ENCODE measurements around the gene RAPGEF2. TPM values are rescaled to one million over a fixed set of nuclear protein-coding genes. Genes with fewer than 3 reads are reported as not detected.

Gene RAPGEF2
- total RNA-seq, 2 experiments from 2014 or later: 24.1 to 27.8 TPM

DNA sequence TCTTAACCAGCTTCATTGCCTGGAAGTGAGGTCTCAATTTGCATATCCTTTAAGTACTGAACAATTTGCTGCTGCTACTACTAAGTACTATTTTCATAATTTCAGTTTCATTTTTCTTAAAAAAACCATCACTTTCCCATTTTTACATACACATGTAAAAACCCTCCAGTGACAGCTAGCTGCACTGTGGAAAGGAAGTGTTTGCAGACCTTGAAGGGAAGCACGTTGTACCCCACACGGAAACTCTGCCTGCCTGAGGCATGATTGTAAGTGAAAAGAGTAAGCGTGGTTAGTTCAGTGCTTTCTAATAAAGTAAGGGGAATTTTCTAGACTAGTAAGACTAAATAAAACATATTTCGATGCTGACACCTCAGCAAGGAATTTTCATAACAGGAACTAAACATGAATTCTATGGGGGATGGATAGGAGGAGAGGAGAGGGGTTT is 103.6 kb downstream of the RAPGEF2 start:
- H3K27me3 Mint-ChIP-seq: no peaks in the 10 kb centered on the region
- ChIA-PET CTCF (interaction anchor here (1.1 to 1.4 kb wide), 3 partner anchors 12 to 355 kb away, joined by 3 read pairs; no protein-coding TSS in a partner anchor), POLR2A (no interaction called here)
- peaks cover 50% of the 10 kb centered on the region for H3K4me1 Mint-ChIP-seq
- peak; percentile 32 for DNase-seq
- no peaks in the 10 kb centered on the region for H3K9me3 Mint-ChIP-seq
- H3K36me3 Mint-ChIP-seq (ENCODE audit: low read depth): peaks cover 8% of the 10 kb centered on the region
- H3K27ac Mint-ChIP-seq: peak overlapping the region; percentile 16
- H3K4me3 Mint-ChIP-seq: peak overlapping the region; percentile 3

DNA sequence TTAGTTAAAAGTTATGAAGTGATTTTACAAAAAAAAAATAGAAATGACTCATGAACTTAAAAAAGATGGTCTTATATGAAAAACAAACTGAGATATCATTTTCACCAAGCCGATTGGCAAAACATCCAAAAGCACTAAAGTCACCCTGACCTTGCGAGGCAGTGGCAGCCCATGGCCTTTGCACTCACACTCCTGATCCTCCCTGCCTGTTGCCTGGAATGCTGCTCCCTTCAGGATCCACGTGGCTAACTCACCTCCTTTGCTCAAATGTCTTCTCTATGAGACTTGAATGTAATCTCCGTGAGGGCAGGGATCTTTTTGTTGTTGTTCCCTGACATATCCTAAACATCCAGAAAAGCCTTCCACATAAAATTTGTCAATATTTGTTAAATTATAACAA is 106.4 kb downstream of the RAPGEF2 start:
- Mint-ChIP-seq H3K4me1 (peaks cover 36% of the 10 kb centered on the region), H3K4me3 (no peak overlapping the region), H3K27ac (no peak overlapping the region), H3K9me3 (no peaks in the 10 kb centered on the region), H3K27me3 (no peaks in the 10 kb centered on the region), H3K36me3 (ENCODE audit: low read depth) (peaks cover 11% of the 10 kb centered on the region)
- ChIA-PET POLR2A (no interaction called here), CTCF (interaction anchor here (1.4 kb wide), 1 partner anchor 8 kb away, joined by 3 read pairs; no protein-coding TSS in a partner anchor)
- no peak for DNase-seq

DNA sequence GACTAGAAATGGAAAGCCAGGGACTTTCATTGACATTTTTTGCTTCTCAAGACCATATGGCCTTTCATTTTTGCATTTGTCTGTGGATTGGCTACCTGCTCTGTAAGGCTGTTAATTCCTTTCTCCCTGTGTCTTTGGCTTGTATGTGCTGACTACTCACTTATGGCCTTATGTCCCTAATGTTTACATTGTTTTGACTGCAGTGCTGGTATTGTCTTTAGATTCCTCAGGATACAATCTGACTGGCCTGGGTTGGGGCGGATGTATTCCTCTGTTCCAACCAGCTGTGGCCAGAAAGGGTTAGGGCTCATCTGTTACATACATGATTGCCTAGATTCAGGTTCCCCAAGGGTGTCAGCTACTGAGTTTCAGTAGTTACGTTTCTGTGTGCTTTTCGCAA is 108.1 kb downstream of the RAPGEF2 start:
- no peak overlapping the region for H3K4me3 Mint-ChIP-seq
- CTCF ChIA-PET: interaction anchor here (0.8 kb wide), 1 partner anchor 9 kb away, joined by 3 read pairs; no protein-coding TSS in a partner anchor
- DNase-seq: no peak
- H3K9me3 Mint-ChIP-seq: no peaks in the 10 kb centered on the region
- POLR2A ChIA-PET: no interaction called here
- H3K36me3 Mint-ChIP-seq (ENCODE audit: low read depth): peaks cover 7% of the 10 kb centered on the region
- no peaks in the 10 kb centered on the region for H3K27me3 Mint-ChIP-seq
- peaks cover 20% of the 10 kb centered on the region for H3K4me1 Mint-ChIP-seq
- H3K27ac Mint-ChIP-seq: no peak overlapping the region

DNA sequence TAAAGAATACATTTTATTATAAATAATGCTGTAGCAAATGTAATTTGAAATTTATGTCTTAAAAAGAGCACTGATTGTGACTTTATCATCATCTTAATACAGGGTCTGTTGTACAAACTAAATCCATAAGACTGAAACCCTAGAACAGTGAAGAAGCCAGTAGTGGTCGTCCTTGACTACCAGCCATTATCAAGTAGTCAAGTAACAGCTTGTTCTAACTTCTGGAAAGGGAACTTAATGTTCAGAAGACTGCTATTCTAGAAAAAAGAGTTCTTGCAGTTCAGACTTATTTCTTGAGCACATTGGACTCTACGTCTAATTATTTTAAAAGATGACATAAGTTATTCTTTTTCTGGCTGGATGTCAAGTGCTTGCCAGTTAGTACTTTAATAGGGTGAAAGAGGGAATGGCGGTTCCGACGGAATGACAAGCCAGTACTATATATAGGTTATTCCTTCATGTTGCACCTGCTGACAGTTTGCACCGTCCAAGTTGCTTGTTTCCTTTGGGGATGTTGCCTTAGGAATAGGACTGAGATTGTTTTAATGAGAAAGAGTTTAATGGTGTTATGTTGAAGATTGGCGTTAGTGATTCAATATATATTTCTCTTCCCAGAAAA is 109.9 kb downstream of the RAPGEF2 start:
- Mint-ChIP-seq H3K27me3 (no peaks in the 10 kb centered on the region), H3K4me3 (no peak overlapping the region), H3K36me3 (ENCODE audit: low read depth) (peaks cover 7% of the 10 kb centered on the region), H3K9me3 (no peaks in the 10 kb centered on the region), H3K4me1 (peaks cover 5% of the 10 kb centered on the region), H3K27ac (no peak overlapping the region)
- CTCF ChIA-PET: interaction anchor here (1.0 kb wide), 1 partner anchor 10 kb away, joined by 4 read pairs; no protein-coding TSS in a partner anchor
- no peak for DNase-seq
- POLR2A ChIA-PET: interaction anchor here (0.7 kb wide), 1 partner anchor 16 kb away, joined by 3 read pairs; no protein-coding TSS in a partner anchor

DNA sequence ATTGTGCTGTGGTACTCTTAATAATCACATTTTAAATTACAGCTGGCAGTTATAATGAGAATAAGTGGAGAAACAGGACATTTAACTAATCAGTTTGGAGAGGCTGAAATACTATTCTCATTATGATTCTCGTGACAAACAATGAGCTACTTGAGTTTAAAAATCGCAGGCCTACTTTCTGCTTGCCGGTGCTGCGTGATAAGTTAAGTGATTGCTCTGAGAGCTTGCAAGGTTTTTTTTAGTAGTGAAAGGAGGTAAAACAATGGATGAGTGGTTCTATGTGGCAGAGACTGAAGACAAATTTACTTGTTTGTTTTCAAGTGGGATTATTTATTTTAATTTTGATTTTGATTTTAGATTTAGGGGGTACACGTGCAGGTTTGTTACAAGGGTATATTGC is 114.0 kb downstream of the RAPGEF2 start:
- POLR2A ChIA-PET: no interaction called here
- no peak for DNase-seq
- no peaks in the 10 kb centered on the region for H3K9me3 Mint-ChIP-seq
- no peaks in the 10 kb centered on the region for H3K27me3 Mint-ChIP-seq
- peaks cover 3% of the 10 kb centered on the region for H3K36me3 Mint-ChIP-seq (ENCODE audit: low read depth)
- no peak overlapping the region for H3K4me3 Mint-ChIP-seq
- CTCF ChIA-PET: interaction anchor here (1.7 kb wide), 1 partner anchor 14 kb away, joined by 4 read pairs; no protein-coding TSS in a partner anchor
- no peaks in the 10 kb centered on the region for H3K4me1 Mint-ChIP-seq
- no peak overlapping the region for H3K27ac Mint-ChIP-seq

DNA sequence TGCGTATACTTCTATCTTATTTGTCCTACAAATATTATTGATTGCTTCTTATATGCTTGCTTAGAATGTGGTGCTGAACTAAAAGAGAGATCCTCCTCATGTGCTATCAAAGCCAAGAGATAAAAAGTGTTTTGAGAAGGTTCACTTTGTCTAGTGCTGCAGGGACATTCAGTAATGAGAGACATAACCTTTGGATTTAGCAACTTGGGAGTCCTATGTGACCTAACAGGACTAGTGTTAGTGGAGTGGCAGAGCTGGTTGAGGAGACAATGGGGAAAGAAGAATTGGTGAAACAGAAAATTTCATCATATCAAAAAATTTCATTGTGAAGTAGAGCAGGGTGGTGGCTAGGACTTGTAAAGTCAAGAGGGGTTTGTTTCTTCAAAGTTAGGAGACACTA is 117.0 kb downstream of the RAPGEF2 start:
- no peaks in the 10 kb centered on the region for H3K27me3 Mint-ChIP-seq
- DNase-seq: no peak
- no peaks in the 10 kb centered on the region for H3K4me1 Mint-ChIP-seq
- ChIA-PET POLR2A (no interaction called here), CTCF (interaction anchor here (0.7 kb wide), 1 partner anchor 1028 kb away, joined by 3 read pairs; no protein-coding TSS in a partner anchor)
- no peak overlapping the region for H3K27ac Mint-ChIP-seq
- H3K36me3 Mint-ChIP-seq (ENCODE audit: low read depth): peaks cover 3% of the 10 kb centered on the region
- no peak overlapping the region for H3K4me3 Mint-ChIP-seq
- no peaks in the 10 kb centered on the region for H3K9me3 Mint-ChIP-seq

DNA sequence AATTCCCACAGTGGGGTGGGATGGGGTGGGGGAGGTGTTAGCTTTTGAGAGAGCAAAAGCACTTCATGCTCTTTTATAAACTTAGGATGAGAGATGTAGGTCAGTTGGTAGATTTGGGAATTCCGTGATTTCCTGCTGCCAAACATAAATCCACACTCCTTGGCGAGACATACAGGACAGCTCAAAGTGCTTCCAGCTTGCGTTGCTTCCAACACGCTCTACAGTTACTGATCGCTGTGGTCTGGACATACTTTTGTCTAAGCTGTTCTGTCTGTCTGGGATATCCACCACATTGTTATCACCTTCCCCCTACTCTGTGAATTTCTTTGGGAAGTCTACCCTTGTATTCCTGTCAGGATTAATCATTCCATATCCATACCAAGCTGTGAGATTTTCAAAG is 117.5 kb downstream of the RAPGEF2 start:
- POLR2A ChIA-PET: interaction anchor here (0.8 kb wide), 1 partner anchor 74 kb away, joined by 3 read pairs; no protein-coding TSS in a partner anchor
- Mint-ChIP-seq H3K27me3 (no peaks in the 10 kb centered on the region), H3K4me3 (no peak overlapping the region), H3K9me3 (no peaks in the 10 kb centered on the region), H3K27ac (no peak overlapping the region), H3K36me3 (ENCODE audit: low read depth) (peaks cover 3% of the 10 kb centered on the region), H3K4me1 (no peaks in the 10 kb centered on the region)
- no peak for DNase-seq
- CTCF ChIA-PET: no interaction called here

DNA sequence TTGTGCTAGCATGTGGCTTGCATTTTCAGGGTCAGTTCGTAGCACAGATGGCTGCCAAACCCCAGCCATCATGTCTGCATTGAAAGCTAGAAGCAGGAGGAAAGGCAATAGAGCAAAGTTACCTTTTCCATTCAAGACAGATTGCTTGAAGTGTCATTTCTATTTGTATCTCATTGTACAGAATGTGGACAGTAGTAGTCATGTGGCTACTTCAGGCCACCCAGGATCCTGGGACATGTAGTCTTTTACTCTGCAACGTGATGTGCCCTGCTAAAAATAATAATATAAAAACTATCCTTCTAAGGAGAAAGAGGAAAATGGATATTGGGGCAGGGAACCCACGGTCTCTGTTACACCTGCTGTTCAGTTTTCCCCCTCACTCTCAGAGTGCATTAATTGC is 118.4 kb downstream of the RAPGEF2 start:
- H3K27me3 Mint-ChIP-seq: no peaks in the 10 kb centered on the region

DNA sequence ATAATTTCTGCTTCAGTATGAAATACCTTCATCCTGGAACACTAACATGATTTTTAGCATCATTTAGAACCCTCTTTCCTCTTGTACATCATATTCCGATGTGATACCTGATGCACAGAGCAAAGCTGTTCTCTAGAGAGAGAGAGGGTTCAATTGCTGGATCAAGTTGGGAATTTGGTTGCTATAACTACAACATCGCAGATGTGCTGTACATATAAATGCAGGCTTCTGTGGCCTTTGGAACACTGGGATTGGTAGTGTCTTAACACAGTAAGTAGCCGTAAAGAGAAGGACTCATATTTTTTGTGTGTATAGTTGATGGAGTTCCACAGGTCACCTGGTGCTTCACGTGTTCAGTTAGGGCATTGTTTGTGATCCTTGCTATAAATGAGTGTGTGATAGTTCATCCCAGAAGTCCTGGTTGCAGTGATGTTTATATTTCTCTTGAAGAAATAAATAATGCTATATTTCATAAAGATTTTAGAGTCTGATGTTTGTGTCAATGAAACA is 119.2 kb downstream of the RAPGEF2 start:
- Mint-ChIP-seq H3K36me3 (ENCODE audit: low read depth) (peaks cover 3% of the 10 kb centered on the region), H3K27me3 (no peaks in the 10 kb centered on the region), H3K27ac (no peak overlapping the region), H3K4me1 (peaks cover 4% of the 10 kb centered on the region), H3K4me3 (no peak overlapping the region), H3K9me3 (no peaks in the 10 kb centered on the region)
- DNase-seq: no peak
- POLR2A ChIA-PET: no interaction called here
- CTCF ChIA-PET: no interaction called here

More for the DNA sequence above, 118.4 kb downstream of the RAPGEF2 start:
- ChIA-PET CTCF (no interaction called here), POLR2A (interaction anchor here (0.8 kb wide), 1 partner anchor 73 kb away, joined by 3 read pairs; no protein-coding TSS in a partner anchor)
- H3K4me3 Mint-ChIP-seq: no peak overlapping the region
- peaks cover 3% of the 10 kb centered on the region for H3K36me3 Mint-ChIP-seq (ENCODE audit: low read depth)
- H3K4me1 Mint-ChIP-seq: no peaks in the 10 kb centered on the region
- DNase-seq: no peak
- no peaks in the 10 kb centered on the region for H3K9me3 Mint-ChIP-seq
- H3K27ac Mint-ChIP-seq: no peak overlapping the region

DNA sequence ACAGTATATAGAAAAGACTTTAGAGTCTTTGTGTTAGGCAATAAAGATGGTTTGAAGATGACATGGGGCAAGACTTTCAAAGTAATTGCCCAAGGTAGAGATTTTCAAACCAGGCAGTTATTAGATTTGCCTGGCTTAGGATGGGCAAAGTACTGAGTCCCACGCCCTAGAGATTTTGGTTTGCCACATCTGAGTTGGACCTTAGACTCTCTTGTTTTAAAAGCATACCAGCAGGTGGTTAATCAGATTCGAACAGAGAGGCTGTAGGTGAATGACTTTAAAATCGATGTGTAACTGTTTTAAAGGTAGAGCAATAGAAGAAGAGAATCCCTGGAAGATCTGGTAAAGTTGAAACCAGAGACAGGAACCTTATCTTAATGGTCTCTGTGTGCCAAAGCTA is 121.5 kb downstream of the RAPGEF2 start:
- no peak overlapping the region for H3K27ac Mint-ChIP-seq
- no peaks in the 10 kb centered on the region for H3K9me3 Mint-ChIP-seq
- peaks cover 4% of the 10 kb centered on the region for H3K4me1 Mint-ChIP-seq
- DNase-seq: no peak
- no peak overlapping the region for H3K4me3 Mint-ChIP-seq
- H3K36me3 Mint-ChIP-seq (ENCODE audit: low read depth): no peaks in the 10 kb centered on the region
- ChIA-PET POLR2A (no interaction called here), CTCF (no interaction called here)
- no peaks in the 10 kb centered on the region for H3K27me3 Mint-ChIP-seq

DNA sequence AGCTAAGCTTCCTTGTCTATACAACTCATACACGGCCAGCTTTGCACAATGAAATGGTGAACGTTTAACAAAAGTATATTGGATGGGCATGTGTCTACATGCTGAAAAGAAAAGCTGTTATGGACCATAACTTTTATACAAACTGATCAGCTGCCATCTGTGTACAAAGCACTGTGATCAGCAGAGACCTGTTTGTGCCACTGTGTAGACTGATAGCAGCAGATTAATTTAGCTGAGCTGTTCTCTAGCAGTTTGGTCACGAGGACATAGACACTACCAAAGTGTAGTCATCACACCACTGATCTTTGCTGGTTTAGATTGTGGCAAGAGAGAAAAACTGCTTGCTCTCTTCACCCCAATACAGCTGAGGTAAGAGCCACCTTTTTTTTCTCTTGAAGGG is 124.5 kb downstream of the RAPGEF2 start:
- Mint-ChIP-seq H3K4me3 (no peak overlapping the region), H3K9me3 (no peaks in the 10 kb centered on the region), H3K27ac (no peak overlapping the region), H3K4me1 (peaks cover 5% of the 10 kb centered on the region), H3K36me3 (ENCODE audit: low read depth) (no peaks in the 10 kb centered on the region), H3K27me3 (no peaks in the 10 kb centered on the region)
- POLR2A ChIA-PET: interaction anchor here (0.5 kb wide), 1 partner anchor 11 kb away, joined by 3 read pairs; no protein-coding TSS in a partner anchor
- CTCF ChIA-PET: interaction anchor here (1.4 kb wide), 1 partner anchor 21 kb away, joined by 3 read pairs; no protein-coding TSS in a partner anchor
- DNase-seq: no peak

DNA sequence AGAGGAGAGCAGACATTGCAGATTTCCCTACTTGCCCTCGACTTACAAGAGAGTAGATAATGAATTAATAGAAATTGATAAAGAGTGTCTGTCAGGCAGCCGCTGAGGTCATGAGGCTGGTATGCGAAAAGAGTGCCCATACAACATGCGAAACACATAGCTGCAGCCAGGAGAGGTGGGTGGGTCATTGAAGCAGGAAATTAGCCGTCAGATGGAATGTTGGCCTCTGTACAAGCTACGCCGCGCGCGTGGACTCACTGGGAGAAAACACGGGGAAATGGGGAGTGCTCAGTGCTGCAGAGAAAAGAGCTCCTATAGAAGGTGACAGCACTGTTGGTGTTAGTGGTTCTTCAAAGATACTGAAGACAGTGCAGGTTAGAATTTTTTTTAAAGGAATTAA is 125.1 kb downstream of the RAPGEF2 start:
- Mint-ChIP-seq H3K27ac (no peak overlapping the region), H3K4me1 (peaks cover 10% of the 10 kb centered on the region), H3K27me3 (no peaks in the 10 kb centered on the region), H3K9me3 (no peaks in the 10 kb centered on the region), H3K4me3 (no peak overlapping the region), H3K36me3 (ENCODE audit: low read depth) (no peaks in the 10 kb centered on the region)
- CTCF ChIA-PET: interaction anchor here (1.4 kb wide), 1 partner anchor 21 kb away, joined by 3 read pairs; no protein-coding TSS in a partner anchor
- no peak for DNase-seq
- POLR2A ChIA-PET: no interaction called here

DNA sequence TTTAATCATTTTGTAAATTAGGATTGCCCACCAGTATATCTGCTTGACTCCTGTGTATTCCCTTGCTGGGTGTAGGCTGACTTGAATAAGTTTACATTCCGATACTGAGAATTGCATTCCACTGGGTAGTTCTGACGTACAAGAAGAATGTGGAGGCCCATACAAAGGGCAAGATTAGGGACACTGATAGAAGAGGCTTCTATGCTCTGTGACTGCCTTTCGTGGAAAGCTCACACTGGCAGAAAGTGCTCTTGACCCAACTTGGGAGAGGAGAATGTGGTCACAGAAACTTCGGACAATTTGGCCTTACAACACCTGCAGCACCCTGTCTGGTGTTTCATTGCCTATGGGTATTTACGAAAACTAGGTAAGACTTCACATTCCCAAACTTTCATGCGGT is 126.3 kb downstream of the RAPGEF2 start:
- H3K27me3 Mint-ChIP-seq: no peaks in the 10 kb centered on the region
- no peak for DNase-seq
- H3K27ac Mint-ChIP-seq: no peak overlapping the region
- no peak overlapping the region for H3K4me3 Mint-ChIP-seq
- ChIA-PET CTCF (no interaction called here), POLR2A (no interaction called here)
- no peaks in the 10 kb centered on the region for H3K9me3 Mint-ChIP-seq
- peaks cover 12% of the 10 kb centered on the region for H3K4me1 Mint-ChIP-seq
- H3K36me3 Mint-ChIP-seq (ENCODE audit: low read depth): no peaks in the 10 kb centered on the region

Measured in activated CD4-positive, alpha-beta memory T cell treated with anti-CD3 and anti-CD28 coated beads, Interleukin-2, amount 10 ng/mL, durations not matched to agents 7 days and 5 days (primary cell).